Muscle layer of colon (tissue), 2 donors: ENCODE results near the gene MBD6.

Source experiments
- H3K27ac ChIP-seq: one replicate; pipeline ENCODE4 v1.7.0; 2013; ENCODE audit warnings: low read depth, mild to moderate bottlenecking, low read length, moderate library complexity
- H3K27me3 ChIP-seq, 2 donors: one replicate each; pipeline ENCODE4 v1.7.0; 2013; ENCODE audit warnings: low read length in 2 of 2, mild to moderate bottlenecking in 2 of 2; ENCODE audit not compliant: insufficient read depth in 2 of 2, control insufficient read depth in 1 of 2
- H3K36me3 ChIP-seq: one replicate; pipeline ENCODE4 v1.7.0; 2013; ENCODE audit warnings: mild to moderate bottlenecking, low read length; ENCODE audit not compliant: insufficient read depth
- H3K4me1 ChIP-seq: one replicate; pipeline ENCODE4 v1.7.0; 2013; ENCODE audit warnings: mild to moderate bottlenecking, low read length; ENCODE audit not compliant: insufficient read depth
- H3K4me3 ChIP-seq, 2 donors: one replicate each; pipeline ENCODE4 v1.7.0; 2013; ENCODE audit warnings: low read length in 2 of 2, low read depth in 1 of 2, mild to moderate bottlenecking in 1 of 2, moderate library complexity in 1 of 2
- H3K9ac ChIP-seq: one replicate; pipeline ENCODE4 v1.7.0; 2013; ENCODE audit warnings: low read length
- H3K9me3 ChIP-seq: one replicate; pipeline ENCODE4 v1.7.0; 2013; ENCODE audit warnings: mild to moderate bottlenecking, low read length
- donor health status: abdominal sarcoma.
- donor health status: Adenocarcinoma of cecum.

MBD6 gene

GRCh38 chr12:57539134-57539768, 16.6 kb downstream of the MBD6 start:
- no peaks in the 10 kb centered on the region for H3K9me3 ChIP-seq
- H3K9ac ChIP-seq: no peak overlapping the region
- H3K27me3 ChIP-seq: no peaks in the 10 kb centered on the region
- H3K4me1 ChIP-seq: peaks cover 4% of the 10 kb centered on the region
- no peak overlapping the region for H3K4me3 ChIP-seq
- no peak overlapping the region for H3K27ac ChIP-seq
- H3K36me3 ChIP-seq: peaks cover 42% of the 10 kb centered on the region

DNA sequence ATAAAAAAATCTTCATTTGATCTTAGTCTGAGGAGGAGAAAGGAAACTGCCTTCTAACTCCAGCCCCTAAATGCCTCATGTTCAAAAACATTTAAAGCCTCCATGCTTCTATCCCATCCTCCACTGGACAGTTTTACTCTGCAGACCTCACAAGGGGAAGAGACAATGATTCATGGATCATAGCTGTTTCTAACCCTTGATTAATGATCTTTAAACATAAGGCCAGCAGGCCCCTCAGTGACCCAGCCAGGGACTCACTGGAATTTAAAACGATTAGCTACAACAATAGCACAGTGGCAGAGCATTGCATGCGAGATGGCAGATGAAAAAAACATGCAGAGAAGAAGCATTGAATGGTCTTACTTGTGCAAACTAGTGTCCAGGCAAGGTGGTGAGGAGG, 18.4 kb downstream of the MBD6 start:
- Histone ChIP-seq H3K36me3 (peaks cover 29% of the 10 kb centered on the region), H3K27ac (no peak overlapping the region), H3K4me3 (no peak overlapping the region), H3K27me3 (no peaks in the 10 kb centered on the region), H3K4me1 (peaks cover 14% of the 10 kb centered on the region), H3K9ac (no peak overlapping the region), H3K9me3 (no peaks in the 10 kb centered on the region)

DNA sequence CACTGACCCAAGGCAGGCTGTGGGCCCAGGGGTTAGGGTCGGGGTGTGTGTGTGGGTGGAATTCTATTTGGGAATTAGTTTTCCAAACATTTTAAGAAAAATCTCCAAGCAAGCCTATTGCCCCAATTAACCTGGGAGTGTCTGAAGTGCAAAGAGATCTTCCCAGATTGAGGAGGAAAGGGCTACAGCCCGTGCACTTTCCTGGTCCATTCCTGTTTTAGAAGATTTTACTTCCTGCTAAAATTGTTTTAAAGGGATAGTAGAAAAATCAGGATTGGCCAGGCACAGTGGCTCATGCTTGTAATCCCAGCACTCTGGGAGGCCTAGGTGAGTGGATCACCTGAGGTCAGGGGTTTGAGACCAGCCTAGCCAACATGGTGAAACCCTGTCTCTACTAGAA, 19.1 kb downstream of the MBD6 start:
- Histone ChIP-seq H3K27me3 (no peaks in the 10 kb centered on the region), H3K9me3 (no peaks in the 10 kb centered on the region), H3K9ac (no peak overlapping the region), H3K36me3 (peaks cover 29% of the 10 kb centered on the region), H3K27ac (no peak overlapping the region), H3K4me3 (no peak overlapping the region), H3K4me1 (peaks cover 18% of the 10 kb centered on the region)

- no peak overlapping the region for H3K27ac ChIP-seq
- H3K4me3 ChIP-seq: no peak overlapping the region
- peaks cover 25% of the 10 kb centered on the region for H3K4me1 ChIP-seq
- H3K36me3 ChIP-seq: peaks cover 20% of the 10 kb centered on the region
- H3K9me3 ChIP-seq: no peaks in the 10 kb centered on the region
- H3K9ac ChIP-seq: no peak overlapping the region
- peaks cover 0 to under 1% of the 10 kb centered on the region in 2 donors for H3K27me3 ChIP-seq
Measured at GRCh38 chr12:57543581-57543980, 21.0 kb downstream of the MBD6 start.

DNA sequence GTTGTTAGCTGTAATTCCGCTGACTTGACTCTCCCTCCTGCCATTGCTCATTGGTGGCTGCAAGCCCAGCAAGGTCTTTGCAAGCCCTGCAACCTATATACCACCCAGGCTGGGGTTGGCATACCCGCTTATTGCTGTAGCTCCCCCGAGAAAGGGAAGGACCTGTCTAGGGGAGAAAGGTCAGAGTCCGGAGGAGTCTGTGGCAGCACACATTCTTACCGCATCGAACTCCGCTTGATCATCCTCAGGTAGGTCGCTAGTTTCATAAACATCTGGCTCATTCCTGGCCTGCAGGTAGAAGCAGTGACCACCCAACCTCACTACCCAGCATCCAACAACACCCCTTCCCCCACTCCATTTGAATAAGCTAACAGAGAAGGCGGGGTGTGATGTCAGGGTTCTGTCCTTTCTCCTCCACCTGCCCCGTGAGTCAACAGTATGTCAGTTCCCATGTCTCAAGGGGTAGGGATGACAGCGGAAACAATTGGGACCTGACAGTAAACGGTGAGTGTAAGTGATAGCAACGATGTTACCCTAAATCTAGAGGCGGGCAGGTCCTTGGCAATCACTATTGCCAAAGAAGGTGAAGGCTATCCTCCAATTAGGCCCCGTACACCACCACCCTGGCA, 23.3 kb downstream of the MBD6 start:
- no peaks in the 10 kb centered on the region for H3K9me3 ChIP-seq
- peaks cover 32% of the 10 kb centered on the region for H3K4me1 ChIP-seq
- H3K36me3 ChIP-seq: peaks cover 10% of the 10 kb centered on the region
- H3K9ac ChIP-seq: peak overlapping the region; percentile 93
- H3K4me3 ChIP-seq: peak overlapping the region; percentile 60 to 97
- H3K27me3 ChIP-seq: peaks cover 6 to 20% of the 10 kb centered on the region in 2 donors
- H3K27ac ChIP-seq: peak overlapping the region; percentile 97

DNA sequence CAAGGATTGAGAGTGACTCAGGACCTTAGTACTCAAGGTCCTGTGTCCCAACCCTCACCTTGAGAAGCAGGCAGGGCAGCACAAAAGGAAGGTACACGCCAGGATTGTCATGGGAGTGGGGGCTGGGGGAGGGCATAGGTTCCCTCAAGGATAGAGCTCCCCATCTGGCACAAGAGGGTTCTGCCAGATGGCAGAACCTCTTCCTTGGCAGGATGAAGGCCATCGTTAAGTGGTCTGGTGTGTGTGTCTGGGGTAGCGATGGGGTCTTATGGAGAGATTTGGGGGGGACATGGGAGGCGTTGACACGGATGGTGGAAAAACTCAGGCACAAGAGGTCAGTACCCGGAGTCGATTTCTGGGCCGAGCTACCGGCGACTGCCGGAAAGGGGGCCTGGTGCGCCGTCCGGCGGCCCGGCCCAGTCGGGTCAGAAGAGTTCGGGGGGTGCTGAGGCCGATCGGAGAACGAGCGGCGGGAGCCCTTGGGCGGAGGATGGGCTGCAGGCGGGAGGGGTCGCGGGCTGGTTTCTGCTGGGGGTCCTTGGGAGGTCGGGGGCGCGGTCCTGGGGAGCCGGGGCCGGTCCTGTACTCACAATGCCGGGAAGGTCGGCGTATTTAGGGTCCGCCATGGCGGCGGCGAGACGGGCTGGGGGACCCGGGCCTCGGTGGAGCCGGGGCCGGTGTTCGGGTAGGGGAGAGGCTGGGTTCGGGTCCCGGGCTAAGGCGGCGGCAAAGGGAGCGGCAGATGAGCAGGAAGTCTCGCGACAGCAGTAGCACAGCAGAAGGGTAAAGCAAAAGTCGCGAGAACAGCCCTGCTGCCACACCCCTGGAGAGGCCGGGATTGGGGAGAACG, 24.0 kb downstream of the MBD6 start, which contains the start of gene DCTN2:
TSS of gene DCTN2 (minus strand) at position 755 of the 850 bp plus-strand sequence. CDS start at position 626, 129 bp downstream.
- no peaks in the 10 kb centered on the region for H3K9me3 ChIP-seq
- H3K4me1 ChIP-seq: peaks cover 32% of the 10 kb centered on the region
- H3K27me3 ChIP-seq: peaks cover 6 to 20% of the 10 kb centered on the region in 2 donors

GRCh38 chr12:57547288-57548012, 24.8 kb downstream of the MBD6 start:
- Histone ChIP-seq H3K4me3 (peak overlapping the region; percentile 60 to 97), H3K9ac (peak overlapping the region; percentile 93), H3K27ac (no peak overlapping the region)

More for the DNA sequence above, 24.0 kb downstream of the MBD6 start, which contains the start of gene DCTN2:
- H3K9ac ChIP-seq: peak within 1 kb of the TSS; percentile 93
- peaks cover 3% of the 10 kb centered on the region for H3K36me3 ChIP-seq
- H3K4me3 ChIP-seq: peak within 1 kb of the TSS; percentile 60 to 97
- peak within 1 kb of the TSS; percentile 97 for H3K27ac ChIP-seq

DNA sequence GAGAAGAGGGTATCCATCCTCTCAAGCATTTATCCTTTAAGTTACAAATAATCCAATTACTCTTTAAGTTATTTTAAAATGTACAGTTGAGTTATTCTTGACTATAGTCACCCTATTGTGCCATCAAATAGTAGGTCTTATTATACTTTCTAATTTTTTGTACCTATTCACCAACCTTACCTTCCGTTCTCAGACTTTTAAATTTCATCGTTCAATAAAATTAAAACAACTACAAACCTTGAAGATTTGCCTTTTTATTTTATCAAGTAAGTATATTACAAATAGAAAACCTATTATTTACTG, 25.3 kb downstream of the MBD6 start:
- Histone ChIP-seq H3K4me1 (peaks cover 32% of the 10 kb centered on the region), H3K36me3 (no peaks in the 10 kb centered on the region), H3K27me3 (peaks cover 6 to 20% of the 10 kb centered on the region in 2 donors), H3K27ac (no peak overlapping the region), H3K9ac (no peak overlapping the region), H3K4me3 (no peak overlapping the region), H3K9me3 (no peaks in the 10 kb centered on the region)

More at GRCh38 chr12:57547288-57548012, 24.8 kb downstream of the MBD6 start:
- H3K27me3 ChIP-seq: peaks cover 6 to 20% of the 10 kb centered on the region in 2 donors
- H3K4me1 ChIP-seq: peaks cover 32% of the 10 kb centered on the region
- no peaks in the 10 kb centered on the region for H3K9me3 ChIP-seq
- no peaks in the 10 kb centered on the region for H3K36me3 ChIP-seq

DNA sequence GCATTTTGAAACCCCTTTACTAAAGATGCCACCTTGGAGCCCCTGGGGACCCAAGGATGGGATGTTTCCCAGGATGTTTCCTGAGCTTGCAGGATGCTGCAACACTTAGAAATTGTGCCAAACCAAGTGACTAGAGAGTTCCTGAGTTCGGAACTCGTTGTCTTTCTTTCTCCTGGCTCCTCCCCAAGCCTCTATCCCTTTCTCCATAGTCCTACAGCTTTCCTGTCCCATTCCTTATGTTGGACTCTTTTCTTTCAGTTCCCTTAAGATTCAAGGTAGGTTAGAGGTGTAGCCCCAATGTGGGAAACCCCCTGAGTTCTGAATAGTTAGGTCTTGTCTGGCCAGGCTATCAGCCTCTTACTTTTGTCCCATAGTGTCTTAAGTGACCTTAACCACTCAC, 25.9 kb downstream of the MBD6 start:
- Histone ChIP-seq H3K36me3 (no peaks in the 10 kb centered on the region), H3K27me3 (peaks cover 6 to 20% of the 10 kb centered on the region in 2 donors), H3K9me3 (no peaks in the 10 kb centered on the region), H3K4me1 (peaks cover 32% of the 10 kb centered on the region), H3K9ac (no peak overlapping the region), H3K27ac (no peak overlapping the region), H3K4me3 (no peak overlapping the region)

- H3K27ac ChIP-seq: no peak overlapping the region
- H3K9ac ChIP-seq: no peak overlapping the region
- peaks cover 6 to 20% of the 10 kb centered on the region in 2 donors for H3K27me3 ChIP-seq
Measured at GRCh38 chr12:57549203-57549908, 26.7 kb downstream of the MBD6 start.

More at GRCh38 chr12:57549203-57549908, 26.7 kb downstream of the MBD6 start:
- Histone ChIP-seq H3K4me3 (peak overlapping the region; percentile 47 to 60), H3K9me3 (no peaks in the 10 kb centered on the region), H3K36me3 (no peaks in the 10 kb centered on the region), H3K4me1 (peaks cover 28% of the 10 kb centered on the region)
